HG02970 (cell line): ENCODE results near the gene RAP1B.
A peak's percentile ranks its signal among the peaks of the same experiment; 100 is the strongest.

ENCODE experiments used
- ATAC-seq: cut with Tn5 transposase; IDR thresholded peaks from one replicate; pipeline ENCODE4 v1.9.1; 2021; ENCODE audit warnings: mild to moderate bottlenecking, moderate library complexity, moderate number of reproducible peaks; ENCODE audit not compliant: unreplicated experiment, low FRiP score

The RAP1B gene

GRCh38 chr12:68686595-68687521 lies 76.2 kb downstream of the RAP1B start, which contains the start of gene NUP107:
TSS of gene NUP107 (plus strand) at chr12:68686978. CDS start at chr12:68687066, 88 bp downstream.
- ATAC-seq: peak; percentile 96

DNA sequence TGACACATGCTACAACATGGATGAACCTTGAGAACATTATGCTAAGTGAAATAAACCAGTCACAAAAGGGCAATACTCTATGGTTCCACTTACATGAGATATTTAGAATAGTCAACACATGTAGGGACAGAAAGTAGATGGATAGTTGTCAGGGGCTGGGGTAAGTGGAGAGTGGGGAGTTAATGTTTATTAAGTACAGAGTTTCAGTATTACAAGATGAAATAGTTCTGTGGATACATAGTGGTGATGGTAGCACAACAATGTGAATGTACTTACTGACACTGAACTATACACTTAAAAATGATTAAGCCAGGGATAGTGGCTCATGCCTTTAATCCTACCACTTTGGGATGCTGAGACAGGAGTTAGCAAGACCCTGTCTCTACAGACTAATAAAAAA lies 84.8 kb downstream of the RAP1B start:
- no peak for ATAC-seq

- no peak for ATAC-seq
Measured at GRCh38 chr12:68699486-68699885, 88.8 kb downstream of the RAP1B start.
